Right renal cortex interstitium (tissue), 3 donors: Measurements from ENCODE around the gene HYLS1. TPM values are rescaled to one million over a fixed set of nuclear protein-coding genes. Genes with fewer than 3 reads are reported as not detected.

Source experiments
- DNase-seq, 3 donors: peaks; one replicate each; pipeline ENCODE4 v3.0.0-alpha.2; 2013; ENCODE audit warnings: low read depth in 3 of 3, low spot score in 2 of 3
- polyA plus RNA-seq, 3 donors: library from polyadenylated mRNA; unstranded; fragments of 120-200 nt; gene quantifications; one replicate each; pipeline ENCODE4 v1.2.1, GENCODE V29; 2013; ENCODE audit not compliant: insufficient read length in 3 of 3

Gene HYLS1
- polyA plus RNA-seq, 3 donors, result 13.4 to 13.8 (median 13.6) TPM

- no peak for DNase-seq
Measured at GRCh38 chr11:125947419-125948277, 60.2 kb downstream of the HYLS1 start.

GRCh38 chr11:125948278-125949051, 61.0 kb downstream of the HYLS1 start:
- DNase-seq, result no peak

GRCh38 chr11:125949271-125950177, 62.1 kb downstream of the HYLS1 start:
- no peak for DNase-seq

- DNase-seq, result no peak
Measured at GRCh38 chr11:125950178-125950490, 62.7 kb downstream of the HYLS1 start.

Other genes starting within 250 kb of the HYLS1 start
- gene ACRV1, start 206.8 kb upstream of the HYLS1 start, polyA plus RNA-seq, result 1 to 10 TPM in 1 of 3 donors, under 1 TPM in 2; 0.58 to 1.4 (median 0.62) TPM
- not detected for gene PATE1, start 141.4 kb upstream of the HYLS1 start, polyA plus RNA-seq
- gene PATE2, start 108.8 kb upstream of the HYLS1 start, polyA plus RNA-seq, result under 1 TPM in 1 of 3 donors, not detected in 2; 0.07 TPM
- not detected for gene PATE3, start 99.5 kb upstream of the HYLS1 start, polyA plus RNA-seq
- gene PATE4, start 54.4 kb upstream of the HYLS1 start, polyA plus RNA-seq, result under 1 TPM in 2 of 3 donors, not detected in 1; 0.06 to 0.08 TPM
- gene PUS3, start 15.5 kb downstream of the HYLS1 start, polyA plus RNA-seq, result 10 to 100 TPM; 18.5 to 21.8 (median 19.7) TPM
- gene DDX25, start 16.8 kb downstream of the HYLS1 start, polyA plus RNA-seq, result 1 to 10 TPM; 3.9 to 4.8 (median 4.5) TPM
- gene VSIG10L2, start 58.4 kb downstream of the HYLS1 start, polyA plus RNA-seq, result not detected
- gene CDON, start 175.2 kb downstream of the HYLS1 start, polyA plus RNA-seq, result 10 to 100 TPM; 21.9 to 24.2 (median 23.7) TPM